Suprapubic skin (tissue), 3 donors: ENCODE data around the gene NAE1.

Experiments
- EP300 ChIP-seq: sonication (generic); formaldehyde crosslinking; IDR thresholded peaks from one replicate; pipeline ENCODE4 v1.6.1; 2017; ENCODE audit warnings: antibody characterized with exemption
- TF ChIP-seq, protein P1 (sequence below), 2 donors: fragments of 200-600 bp in 1 of 2; fragments of 450-650 bp in 1 of 2; sonication (generic) in 1 of 2; IDR thresholded peaks; one replicate each; pipeline ENCODE4 v1.5.1; 2016 to 2019; ENCODE audit warnings: antibody characterized with exemption in 2 of 2, mild to moderate bottlenecking in 1 of 2, moderate library complexity in 1 of 2

DNA sequence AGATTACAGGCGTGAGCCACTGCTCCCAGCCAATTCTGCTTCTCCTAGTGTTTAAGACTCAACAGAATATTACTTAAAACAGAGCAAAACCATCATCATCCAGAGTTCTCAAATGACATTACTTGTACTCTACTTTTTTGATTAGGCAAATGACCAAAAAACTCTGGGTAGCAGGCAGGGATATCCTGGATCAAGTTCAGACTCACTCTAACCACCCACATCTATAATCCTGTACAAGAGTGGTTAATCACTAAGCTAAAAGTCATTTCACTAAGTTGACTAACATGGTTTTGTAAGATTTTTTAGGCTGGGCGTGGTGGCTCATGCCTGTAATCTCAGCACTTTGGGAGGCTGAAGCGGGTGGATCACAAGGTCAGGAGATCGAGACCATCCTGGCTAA lies 6.8 kb downstream of the NAE1 start:
- TF ChIP-seq, protein P1, sequence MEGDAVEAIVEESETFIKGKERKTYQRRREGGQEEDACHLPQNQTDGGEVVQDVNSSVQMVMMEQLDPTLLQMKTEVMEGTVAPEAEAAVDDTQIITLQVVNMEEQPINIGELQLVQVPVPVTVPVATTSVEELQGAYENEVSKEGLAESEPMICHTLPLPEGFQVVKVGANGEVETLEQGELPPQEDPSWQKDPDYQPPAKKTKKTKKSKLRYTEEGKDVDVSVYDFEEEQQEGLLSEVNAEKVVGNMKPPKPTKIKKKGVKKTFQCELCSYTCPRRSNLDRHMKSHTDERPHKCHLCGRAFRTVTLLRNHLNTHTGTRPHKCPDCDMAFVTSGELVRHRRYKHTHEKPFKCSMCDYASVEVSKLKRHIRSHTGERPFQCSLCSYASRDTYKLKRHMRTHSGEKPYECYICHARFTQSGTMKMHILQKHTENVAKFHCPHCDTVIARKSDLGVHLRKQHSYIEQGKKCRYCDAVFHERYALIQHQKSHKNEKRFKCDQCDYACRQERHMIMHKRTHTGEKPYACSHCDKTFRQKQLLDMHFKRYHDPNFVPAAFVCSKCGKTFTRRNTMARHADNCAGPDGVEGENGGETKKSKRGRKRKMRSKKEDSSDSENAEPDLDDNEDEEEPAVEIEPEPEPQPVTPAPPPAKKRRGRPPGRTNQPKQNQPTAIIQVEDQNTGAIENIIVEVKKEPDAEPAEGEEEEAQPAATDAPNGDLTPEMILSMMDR (IDR thresholded peaks at IDR 0.05), result no peak
- TF ChIP-seq EP300, result no peak
